Raji (cell line): ENCODE measurements around the gene PIEZO2.

Experiments
- POLR2A ChIP-seq: IDR thresholded peaks from 2 replicates; pipeline ENCODE4 v1.6.1; 2011; ENCODE audit warnings: low read depth, low read length, control low read depth; ENCODE audit not compliant: insufficient read depth

The PIEZO2 gene

GRCh38 chr18:10896851-10897250 lies 252.5 kb downstream of the PIEZO2 start:
- TF ChIP-seq POLR2A: no peak

DNA sequence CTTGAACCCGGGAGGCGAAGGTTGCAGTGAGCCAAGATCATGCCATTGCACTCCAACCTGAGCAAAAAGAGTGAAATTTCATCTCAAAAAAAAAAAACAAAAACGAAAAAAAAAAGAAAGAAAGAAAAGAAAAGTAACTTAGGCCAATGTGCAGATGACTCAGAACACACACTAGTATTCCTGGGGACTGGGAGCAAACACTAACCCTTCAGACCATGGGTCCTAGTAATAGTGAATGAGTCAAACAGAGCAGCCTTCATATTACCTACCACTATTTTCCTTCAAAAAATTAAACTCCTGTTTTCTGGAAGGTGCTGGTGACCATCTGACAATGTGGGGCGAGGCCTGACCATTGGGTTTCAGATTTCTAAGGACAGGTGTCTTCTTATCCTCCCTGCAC lies 253.4 kb downstream of the PIEZO2 start:
- no peak for TF ChIP-seq POLR2A

- TF ChIP-seq POLR2A: no peak
These were observed 254.9 kb downstream of the PIEZO2 start for GRCh38 chr18:10894501-10894900.

GRCh38 chr18:10893761-10894160 lies 255.6 kb downstream of the PIEZO2 start:
- TF ChIP-seq POLR2A: no peak

GRCh38 chr18:10893196-10893595 lies 256.2 kb downstream of the PIEZO2 start:
- TF ChIP-seq POLR2A: no peak

DNA sequence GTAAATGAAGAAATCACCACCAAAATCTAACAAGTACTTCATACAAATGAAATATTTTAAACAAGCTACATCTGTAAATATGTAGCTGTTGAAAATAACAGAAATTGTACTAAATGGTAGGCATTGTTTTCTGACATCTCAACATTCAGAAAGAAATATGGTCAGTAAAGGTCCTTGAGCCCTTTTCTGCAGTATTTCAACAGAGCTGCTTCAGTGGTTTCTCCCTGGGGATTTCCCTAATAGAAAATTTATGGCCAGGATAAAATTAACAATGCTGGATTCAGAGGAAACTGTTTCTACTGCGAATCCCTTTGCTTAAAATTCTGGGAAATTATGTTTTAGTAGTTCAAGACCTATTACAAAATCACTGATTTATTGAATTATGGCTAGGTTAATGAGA lies 256.6 kb downstream of the PIEZO2 start:
- TF ChIP-seq POLR2A: no peak

DNA sequence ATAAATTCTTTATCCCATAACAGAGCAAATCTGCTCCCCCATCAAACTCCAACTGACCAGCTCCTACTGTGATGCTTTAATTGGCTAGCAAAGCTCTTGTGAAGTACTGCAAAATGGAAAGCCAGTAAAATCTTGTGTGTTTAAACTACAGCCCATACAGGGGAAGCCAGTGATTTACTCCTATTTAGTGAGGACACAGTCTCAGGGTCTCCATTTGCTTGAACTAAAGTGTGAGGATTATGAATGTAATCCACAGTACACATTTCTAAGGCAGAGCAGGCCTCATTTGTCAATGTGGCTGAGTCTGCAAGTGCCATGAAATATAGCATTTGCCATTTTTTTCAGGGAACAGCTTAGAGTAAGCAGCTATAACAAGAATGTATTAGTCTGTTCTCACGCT lies 259.3 kb downstream of the PIEZO2 start:
- TF ChIP-seq POLR2A: no peak

DNA sequence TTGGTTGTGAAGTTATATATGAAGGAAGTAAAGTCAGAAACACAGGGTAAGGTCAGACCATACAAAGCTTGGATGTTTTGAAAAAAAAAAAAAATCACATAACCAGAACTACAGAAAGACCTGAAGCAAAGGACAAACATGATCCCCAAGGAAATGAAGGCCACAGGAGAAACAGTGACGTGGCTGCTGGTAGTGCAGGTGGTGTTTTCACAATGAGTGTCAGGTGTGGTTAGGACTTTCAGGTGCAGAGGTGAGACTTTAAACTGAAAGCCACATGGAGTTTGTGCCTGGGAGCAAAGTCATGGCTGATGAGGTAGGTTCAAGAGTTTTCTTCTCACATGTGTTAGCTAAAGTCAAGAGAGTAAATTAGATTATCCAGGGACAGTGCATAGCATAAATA lies 270.7 kb downstream of the PIEZO2 start:
- TF ChIP-seq POLR2A: no peak

GRCh38 chr18:10877987-10878386 lies 271.4 kb downstream of the PIEZO2 start:
- no peak for TF ChIP-seq POLR2A

- no peak for TF ChIP-seq POLR2A
These were observed 273.6 kb downstream of the PIEZO2 start for GRCh38 chr18:10875811-10876210.

GRCh38 chr18:10872304-10872703 lies 277.1 kb downstream of the PIEZO2 start:
- TF ChIP-seq POLR2A: no peak

DNA sequence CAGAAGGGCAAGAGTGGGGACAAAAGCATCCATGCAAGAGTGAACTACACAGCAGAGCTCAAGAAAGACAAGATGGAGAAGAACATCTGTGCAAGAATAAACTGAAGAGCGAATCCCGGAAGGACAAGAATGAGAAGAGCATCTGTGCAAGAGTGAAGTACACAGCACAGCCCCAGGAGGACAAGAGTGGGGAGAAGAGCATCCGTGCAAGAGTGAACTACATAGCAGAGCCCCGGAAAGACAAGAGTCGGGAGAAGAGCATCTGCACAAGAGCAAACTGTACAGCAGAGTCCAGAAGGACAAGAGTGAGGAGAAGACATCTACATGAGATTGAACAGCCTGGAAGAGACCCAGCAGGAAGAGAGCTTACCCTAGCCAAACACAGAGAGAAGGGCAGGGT lies 284.6 kb downstream of the PIEZO2 start:
- TF ChIP-seq POLR2A: no peak

DNA sequence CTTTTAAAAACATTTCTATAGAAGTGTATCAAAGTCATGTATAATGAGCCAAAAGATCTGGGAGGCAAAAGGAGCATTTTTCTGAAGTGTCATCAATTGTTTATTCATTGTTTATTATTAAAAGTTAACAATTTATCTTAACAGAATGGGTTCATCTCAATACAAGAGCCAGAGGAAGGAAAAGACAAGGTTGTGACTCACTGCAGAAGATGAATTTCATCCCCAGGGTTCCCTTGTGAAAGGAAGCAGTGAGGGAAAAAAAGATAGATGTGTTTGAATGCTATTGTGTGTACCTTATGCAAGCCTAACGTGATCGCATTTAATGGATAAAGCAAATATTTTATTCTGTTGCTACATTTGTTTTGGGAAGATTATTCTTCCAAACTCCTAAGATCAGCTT lies 286.3 kb downstream of the PIEZO2 start:
- no peak for TF ChIP-seq POLR2A

GRCh38 chr18:10860928-10861327 lies 288.4 kb downstream of the PIEZO2 start:
- no peak for TF ChIP-seq POLR2A

DNA sequence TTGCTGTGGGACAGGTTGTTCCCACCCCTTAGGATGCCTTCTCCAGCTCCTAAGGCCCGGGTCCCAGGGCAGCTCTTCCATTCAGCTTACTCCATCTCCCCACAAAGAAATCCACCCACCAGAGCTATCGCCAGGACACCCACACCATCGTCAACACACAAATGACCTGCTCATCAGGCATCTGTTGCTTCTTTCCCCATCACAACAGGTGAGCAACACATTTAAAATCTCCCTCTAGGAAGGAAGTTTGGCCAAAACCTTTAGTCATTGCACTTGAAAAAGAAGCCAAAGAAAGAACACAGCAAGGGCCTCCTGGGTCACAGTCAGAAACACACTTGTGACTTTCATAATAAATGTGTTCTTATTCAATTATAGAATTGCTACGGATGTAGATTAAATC lies 289.0 kb downstream of the PIEZO2 start:
- no peak for TF ChIP-seq POLR2A

- TF ChIP-seq POLR2A: no peak
These were observed 290.9 kb downstream of the PIEZO2 start for GRCh38 chr18:10858477-10858876.

DNA sequence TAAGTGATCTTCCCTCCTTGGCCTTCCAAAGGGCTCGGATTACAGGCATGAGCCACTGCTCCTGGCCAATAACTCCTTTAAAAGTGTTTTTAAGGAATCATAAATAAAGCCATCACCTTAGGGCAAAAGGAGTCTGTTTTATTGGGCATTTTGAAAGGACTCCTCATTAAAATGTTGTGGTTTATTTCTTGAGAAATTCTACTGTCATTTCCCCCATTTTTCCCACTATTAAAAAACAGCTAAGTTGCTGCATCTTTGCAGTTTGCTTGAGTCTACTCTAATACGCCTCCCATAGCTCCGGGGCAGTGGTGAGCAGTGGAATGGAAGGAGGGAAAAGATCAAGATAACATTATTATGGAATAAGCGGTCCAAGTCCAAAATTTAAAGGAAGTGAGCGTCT lies 293.2 kb downstream of the PIEZO2 start:
- TF ChIP-seq POLR2A: no peak
